GM23248 (cell line): ENCODE results near the gene NUP98.

Experiments used
- EZH2 ChIP-seq: fragments of 200-600 bp; sonication (generic); IDR thresholded peaks from 2 replicates; pipeline ENCODE4 v1.6.1; 2018; ENCODE audit warnings: antibody characterized with exemption, mild to moderate bottlenecking; ENCODE audit not compliant: insufficient read depth, poor library complexity, severe bottlenecking
- EZH2phosphoT487 ChIP-seq: fragments of 200-600 bp; sonication (generic); IDR thresholded peaks from 2 replicates; pipeline ENCODE4 v1.6.1; 2018; ENCODE audit warnings: antibody characterized with exemption, moderate library complexity, mild to moderate bottlenecking, low read depth; ENCODE audit not compliant: insufficient read depth

GRCh38 chr11:3786781-3787428, 10.4 kb downstream of the NUP98 start:
- TF ChIP-seq EZH2phosphoT487 (no peak), EZH2 (no peak)
